Activated CD8-positive, alpha-beta T cell treated with anti-CD3 and anti-CD28 coated beads, Interleukin-2, amount 10 ng/mL, durations not matched to agents 7 days and 5 days (primary cell): ENCODE measurements around the gene CHI3L2. TPM values are rescaled to one million over a fixed set of nuclear protein-coding genes. Genes with fewer than 3 reads are reported as not detected.

Experiments
- ATAC-seq: fragments of 150-1000 bp; cut with Tn5 transposase; one replicate; pipeline ENCODE4 v1.10.0; 2021; ENCODE audit warnings: moderate library complexity
- CTCF ChIA-PET: fragments of 350-600 bp; sonication (Branson Sonifier 250); formaldehyde crosslinking; loops from one replicate; lab custom pipeline; 2021; ENCODE audit warnings: antibody characterized with exemption; lab: Charles Lee
- POLR2A ChIA-PET: fragments of 350-600 bp; sonication (Branson Sonifier 250); formaldehyde crosslinking; loops from one replicate; lab custom pipeline; 2021; ENCODE audit warnings: antibody characterized with exemption; lab: Charles Lee
- DNase-seq: peaks from one replicate; pipeline ENCODE4 v3.0.0-alpha.2; 2020
- H3K27ac Mint-ChIP-seq: one replicate; pipeline ENCODE4 v1.8.0; 2021; ENCODE audit warnings: mild to moderate bottlenecking, mixed read lengths
- H3K27me3 Mint-ChIP-seq: one replicate; pipeline ENCODE4 v1.8.0; 2021; ENCODE audit warnings: low read depth, mixed read lengths
- H3K36me3 Mint-ChIP-seq: one replicate; pipeline ENCODE4 v1.8.0; 2021; ENCODE audit warnings: low read depth, mixed read lengths
- H3K4me1 Mint-ChIP-seq: one replicate; pipeline ENCODE4 v1.8.0; 2021; ENCODE audit warnings: low read depth, mixed read lengths
- H3K4me3 Mint-ChIP-seq: one replicate; pipeline ENCODE4 v1.8.0; 2021; ENCODE audit warnings: mild to moderate bottlenecking, mixed read lengths
- H3K9me3 Mint-ChIP-seq: one replicate; pipeline ENCODE4 v1.8.0; 2022; ENCODE audit warnings: mixed read lengths; ENCODE audit not compliant: insufficient read depth
- total RNA-seq, 2 experiments: library from RNA; stranded (reverse); gene quantifications; one replicate each; pipeline ENCODE4 v1.2.3, GENCODE V29; 2021

CHI3L2 gene
- total RNA-seq, 2 experiments from 2014 or later: 23.8 to 27.0 TPM

DNA sequence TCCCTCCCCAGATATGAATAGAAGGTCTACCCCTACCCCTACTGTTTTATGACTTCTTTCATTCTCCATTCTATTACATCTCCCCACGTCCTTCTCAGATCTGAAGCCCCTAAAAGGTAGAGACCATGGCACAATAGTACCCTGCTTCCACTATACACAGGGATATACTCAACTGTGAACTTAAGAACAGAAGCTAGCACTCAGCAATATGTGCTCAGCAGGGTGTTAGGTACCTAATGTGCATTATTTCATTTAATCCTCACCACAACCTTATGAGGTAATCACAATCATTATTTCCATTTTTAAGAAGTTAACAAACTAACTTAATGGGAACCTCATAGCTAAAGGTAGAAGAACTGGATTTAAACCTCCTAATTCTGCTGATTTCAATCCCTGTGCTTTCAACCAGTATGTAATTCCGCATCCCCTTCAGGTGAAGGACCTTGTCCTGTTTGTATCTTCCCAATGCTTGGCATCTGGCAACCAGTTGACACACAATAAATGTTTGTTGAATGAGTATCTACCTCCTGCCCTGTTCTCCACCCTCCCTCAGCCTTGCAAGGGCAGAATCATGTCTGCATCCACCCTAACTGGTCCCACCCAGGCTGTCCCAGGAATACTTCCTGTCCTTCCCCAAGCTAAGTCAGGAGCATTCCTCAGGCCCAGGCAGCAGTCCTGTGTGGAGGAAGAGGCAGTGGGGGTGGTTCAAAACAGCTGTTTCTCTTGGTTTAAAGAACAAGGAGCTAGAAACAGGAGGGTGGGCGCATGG lies 33.6 kb upstream of the CHI3L2 start:
- H3K9me3 Mint-ChIP-seq: no peaks in the 10 kb centered on the region
- H3K27ac Mint-ChIP-seq: peak overlapping the region; percentile 76
- peaks cover 98% of the 10 kb centered on the region for H3K36me3 Mint-ChIP-seq
- CTCF ChIA-PET: interaction anchor here (0.6 to 14.9 kb wide), 6 partner anchors 11 to 163 kb away, joined by 3 to 528 read pairs (median 6); partner anchors contain the start of gene CHI3L2
- H3K4me1 Mint-ChIP-seq: peaks cover 79% of the 10 kb centered on the region
- no peaks in the 10 kb centered on the region for H3K27me3 Mint-ChIP-seq
- POLR2A ChIA-PET: interaction anchor here (0.5 to 4.2 kb wide), 4 partner anchors 21 to 553 kb away, joined by 3 to 40 read pairs (median 14); no protein-coding TSS in a partner anchor
- ATAC-seq: no peak
- H3K4me3 Mint-ChIP-seq: peak overlapping the region; percentile 99
- no peak for DNase-seq

GRCh38 chr1:111195002-111195684 lies 32.4 kb upstream of the CHI3L2 start:
- ATAC-seq (no peak), DNase-seq (no peak)
- ChIA-PET POLR2A (interaction anchor here (0.9 to 10.4 kb wide), 3 partner anchors 8 to 32 kb away, joined by 3 to 570 read pairs (median 9); partner anchors contain the start of gene CHI3L2), CTCF (interaction anchor here (1.1 to 14.9 kb wide), 4 partner anchors 8 to 204 kb away, joined by 3 to 528 read pairs (median 14); partner anchors contain the start of gene CHI3L2)
- Mint-ChIP-seq H3K9me3 (no peaks in the 10 kb centered on the region), H3K27ac (peak overlapping the region; percentile 76), H3K27me3 (no peaks in the 10 kb centered on the region), H3K36me3 (peaks cover 100% of the 10 kb centered on the region), H3K4me3 (peak overlapping the region; percentile 99), H3K4me1 (peaks cover 67% of the 10 kb centered on the region)

GRCh38 chr1:111196213-111196612 lies 31.3 kb upstream of the CHI3L2 start:
- H3K9me3 Mint-ChIP-seq: no peaks in the 10 kb centered on the region
- CTCF ChIA-PET: interaction anchor here (0.9 to 14.9 kb wide), 8 partner anchors 9 to 571 kb away, joined by 3 to 528 read pairs (median 4); partner anchors contain the start of gene CHI3L2

DNA sequence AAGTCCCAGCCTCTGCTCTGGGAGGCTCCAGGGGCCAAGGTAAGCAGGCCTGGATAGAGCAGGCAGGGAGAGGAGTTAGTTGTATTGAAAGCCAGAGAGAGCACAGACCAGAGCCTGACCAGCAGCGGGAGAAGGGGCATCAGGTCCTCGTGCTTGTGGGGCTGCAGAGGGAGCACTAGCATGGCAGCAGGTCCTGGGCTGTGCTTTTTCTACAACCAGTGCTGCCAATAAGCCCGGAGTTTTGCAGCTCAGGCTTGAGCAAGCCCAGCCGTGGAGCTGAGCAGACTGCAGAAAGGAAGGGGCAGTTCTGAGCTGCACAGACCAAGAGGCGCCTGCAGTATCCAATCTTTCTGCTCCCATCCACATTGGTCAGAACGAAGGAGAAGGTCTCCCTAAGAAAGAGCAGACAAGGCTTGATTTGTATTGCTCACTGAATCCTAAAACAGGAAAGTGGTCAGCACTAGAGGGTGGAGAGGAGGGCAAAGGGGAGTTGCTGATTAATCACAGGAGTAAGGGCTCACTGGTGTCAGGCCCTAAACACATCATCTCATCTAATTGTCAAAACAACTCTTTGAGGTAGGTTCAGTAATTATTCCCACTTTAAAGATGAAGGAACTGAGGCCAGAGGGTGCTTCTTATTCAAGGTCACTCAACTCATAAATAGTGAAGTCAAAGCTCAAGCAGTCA lies 29.8 kb upstream of the CHI3L2 start:
- POLR2A ChIA-PET: interaction anchor here (0.8 to 10.4 kb wide), 9 partner anchors 10 to 251 kb away, joined by 3 to 570 read pairs (median 6); partner anchors contain the start of genes ATP5PB, CEPT1, DRAM2 and WDR77
- H3K36me3 Mint-ChIP-seq: peaks cover 86% of the 10 kb centered on the region

More at GRCh38 chr1:111196213-111196612, 31.3 kb upstream of the CHI3L2 start:
- H3K4me3 Mint-ChIP-seq: peak overlapping the region; percentile 99
- DNase-seq (no peak), ATAC-seq (no peak)
- peaks cover 100% of the 10 kb centered on the region for H3K36me3 Mint-ChIP-seq
- peaks cover 65% of the 10 kb centered on the region for H3K4me1 Mint-ChIP-seq
- H3K27me3 Mint-ChIP-seq: no peaks in the 10 kb centered on the region
- POLR2A ChIA-PET: interaction anchor here (0.9 to 10.4 kb wide), 5 partner anchors 9 to 57 kb away, joined by 3 to 570 read pairs (median 9); partner anchors contain the start of genes CEPT1, CHI3L2 and DRAM2
- peak overlapping the region; percentile 99 for H3K27ac Mint-ChIP-seq

GRCh38 chr1:111198836-111199235 lies 28.7 kb upstream of the CHI3L2 start:
- H3K4me1 Mint-ChIP-seq: peaks cover 61% of the 10 kb centered on the region
- H3K9me3 Mint-ChIP-seq: no peaks in the 10 kb centered on the region
- ATAC-seq: no peak
- peak overlapping the region; percentile 99 for H3K4me3 Mint-ChIP-seq
- H3K36me3 Mint-ChIP-seq: peaks cover 78% of the 10 kb centered on the region
- no peaks in the 10 kb centered on the region for H3K27me3 Mint-ChIP-seq
- H3K27ac Mint-ChIP-seq: peak overlapping the region; percentile 99
- ChIA-PET POLR2A (interaction anchor here (0.8 to 10.4 kb wide), 13 partner anchors 11 to 249 kb away, joined by 3 to 570 read pairs (median 5); partner anchors contain the start of gene CHI3L2), CTCF (interaction anchor here (1.1 to 14.9 kb wide), 12 partner anchors 8 to 548 kb away, joined by 3 to 528 read pairs (median 5); partner anchors contain the start of genes CEPT1, CHI3L2 and DRAM2)
- DNase-seq: no peak

More for the DNA sequence above, 29.8 kb upstream of the CHI3L2 start:
- Mint-ChIP-seq H3K9me3 (no peaks in the 10 kb centered on the region), H3K4me3 (peak overlapping the region; percentile 99), H3K27me3 (no peaks in the 10 kb centered on the region), H3K27ac (peak overlapping the region; percentile 99), H3K4me1 (peaks cover 62% of the 10 kb centered on the region)
- CTCF ChIA-PET: interaction anchor here (0.8 to 14.9 kb wide), 12 partner anchors 9 to 550 kb away, joined by 3 to 528 read pairs (median 4); partner anchors contain the start of gene CHI3L2
- DNase-seq: peak; percentile 76
- peak; percentile 46 for ATAC-seq

DNA sequence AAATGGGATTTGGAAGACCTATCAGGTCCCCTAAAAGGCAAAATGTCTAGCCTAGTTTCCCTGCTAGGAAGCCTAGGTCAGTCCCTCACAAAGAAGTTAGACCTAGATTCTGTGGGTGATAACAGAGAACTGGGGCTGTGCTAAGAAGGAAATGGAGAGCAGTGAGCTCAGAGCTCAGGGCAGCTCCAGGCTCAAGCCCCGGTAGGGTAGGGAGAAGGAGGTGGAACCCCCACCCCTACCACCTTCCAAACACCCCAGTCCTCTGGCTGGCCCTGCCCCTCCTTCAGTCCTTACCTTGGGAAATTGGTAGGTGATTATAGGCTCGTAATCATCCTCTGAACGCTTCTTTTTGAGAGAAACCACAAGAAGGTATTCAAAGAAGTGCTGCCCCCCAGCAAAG lies 28.2 kb upstream of the CHI3L2 start:
- Mint-ChIP-seq H3K9me3 (no peaks in the 10 kb centered on the region), H3K27me3 (no peaks in the 10 kb centered on the region), H3K4me1 (peaks cover 56% of the 10 kb centered on the region), H3K27ac (peak overlapping the region; percentile 99), H3K36me3 (peaks cover 73% of the 10 kb centered on the region), H3K4me3 (peak overlapping the region; percentile 99)
- DNase-seq: no peak
- ChIA-PET POLR2A (interaction anchor here (0.8 to 10.4 kb wide), 12 partner anchors 8 to 248 kb away, joined by 3 to 570 read pairs (median 6); partner anchors contain the start of gene CHI3L2), CTCF (interaction anchor here (0.6 to 14.9 kb wide), 9 partner anchors 8 to 548 kb away, joined by 3 to 528 read pairs (median 5); partner anchors contain the start of genes CEPT1, CHI3L2 and DRAM2)
- ATAC-seq: peak; percentile 8

GRCh38 chr1:111199881-111200801 lies 27.4 kb upstream of the CHI3L2 start, which contains the start of gene DENND2D:
Gene DENND2D (minus strand): TSS chr1:111200646. CDS start chr1:111200459, 187 bp downstream.
- ChIA-PET CTCF (interaction anchor here (0.6 to 14.9 kb wide), 11 partner anchors 9 to 547 kb away, joined by 3 to 528 read pairs (median 3); partner anchors contain the start of genes CEPT1, CHI3L2 and DRAM2), POLR2A (interaction anchor here (0.6 to 10.4 kb wide), 16 partner anchors 8 to 393 kb away, joined by 3 to 570 read pairs (median 4); partner anchors contain the start of genes CEPT1, CHI3L2 and DRAM2)
- no peaks in the 10 kb centered on the region for H3K9me3 Mint-ChIP-seq
- peaks cover 65% of the 10 kb centered on the region for H3K36me3 Mint-ChIP-seq
- DNase-seq: peak; percentile 78
- H3K4me1 Mint-ChIP-seq: peaks cover 55% of the 10 kb centered on the region
- H3K4me3 Mint-ChIP-seq: peak within 1 kb of the TSS; percentile 99
- ATAC-seq: peak; percentile 37
- no peaks in the 10 kb centered on the region for H3K27me3 Mint-ChIP-seq
- H3K27ac Mint-ChIP-seq: peak within 1 kb of the TSS; percentile 99

GRCh38 chr1:111200802-111201161 lies 26.7 kb upstream of the CHI3L2 start:
- no peaks in the 10 kb centered on the region for H3K9me3 Mint-ChIP-seq
- no peaks in the 10 kb centered on the region for H3K27me3 Mint-ChIP-seq
- CTCF ChIA-PET: interaction anchor here (0.7 to 14.9 kb wide), 5 partner anchors 10 to 200 kb away, joined by 3 to 528 read pairs (median 3); partner anchors contain the start of gene CHI3L2
- DNase-seq (no peak), ATAC-seq (no peak)
- H3K4me1 Mint-ChIP-seq: peaks cover 55% of the 10 kb centered on the region
- peak overlapping the region; percentile 99 for H3K27ac Mint-ChIP-seq
- POLR2A ChIA-PET: interaction anchor here (1.0 to 10.4 kb wide), 9 partner anchors 9 to 392 kb away, joined by 4 to 570 read pairs (median 8); partner anchors contain the start of genes CEPT1, CHI3L2 and DRAM2
- H3K4me3 Mint-ChIP-seq: peak overlapping the region; percentile 99
- H3K36me3 Mint-ChIP-seq: peaks cover 58% of the 10 kb centered on the region

GRCh38 chr1:111201275-111202090 lies 26.0 kb upstream of the CHI3L2 start:
- CTCF ChIA-PET: interaction anchor here (1.5 to 14.9 kb wide), 3 partner anchors 10 to 200 kb away, joined by 3 to 528 read pairs (median 4); partner anchors contain the start of gene CHI3L2
- Mint-ChIP-seq H3K9me3 (no peaks in the 10 kb centered on the region), H3K36me3 (peaks cover 51% of the 10 kb centered on the region), H3K27ac (peak overlapping the region; percentile 99), H3K4me3 (peak overlapping the region; percentile 99), H3K4me1 (peaks cover 54% of the 10 kb centered on the region), H3K27me3 (no peaks in the 10 kb centered on the region)
- DNase-seq (no peak), ATAC-seq (no peak)
- POLR2A ChIA-PET: interaction anchor here (0.8 to 10.4 kb wide), 9 partner anchors 10 to 391 kb away, joined by 4 to 570 read pairs (median 8); partner anchors contain the start of genes CEPT1, CHI3L2 and DRAM2
